ENCODE measurements around the gene PFKL.

Gene PFKL

DNA sequence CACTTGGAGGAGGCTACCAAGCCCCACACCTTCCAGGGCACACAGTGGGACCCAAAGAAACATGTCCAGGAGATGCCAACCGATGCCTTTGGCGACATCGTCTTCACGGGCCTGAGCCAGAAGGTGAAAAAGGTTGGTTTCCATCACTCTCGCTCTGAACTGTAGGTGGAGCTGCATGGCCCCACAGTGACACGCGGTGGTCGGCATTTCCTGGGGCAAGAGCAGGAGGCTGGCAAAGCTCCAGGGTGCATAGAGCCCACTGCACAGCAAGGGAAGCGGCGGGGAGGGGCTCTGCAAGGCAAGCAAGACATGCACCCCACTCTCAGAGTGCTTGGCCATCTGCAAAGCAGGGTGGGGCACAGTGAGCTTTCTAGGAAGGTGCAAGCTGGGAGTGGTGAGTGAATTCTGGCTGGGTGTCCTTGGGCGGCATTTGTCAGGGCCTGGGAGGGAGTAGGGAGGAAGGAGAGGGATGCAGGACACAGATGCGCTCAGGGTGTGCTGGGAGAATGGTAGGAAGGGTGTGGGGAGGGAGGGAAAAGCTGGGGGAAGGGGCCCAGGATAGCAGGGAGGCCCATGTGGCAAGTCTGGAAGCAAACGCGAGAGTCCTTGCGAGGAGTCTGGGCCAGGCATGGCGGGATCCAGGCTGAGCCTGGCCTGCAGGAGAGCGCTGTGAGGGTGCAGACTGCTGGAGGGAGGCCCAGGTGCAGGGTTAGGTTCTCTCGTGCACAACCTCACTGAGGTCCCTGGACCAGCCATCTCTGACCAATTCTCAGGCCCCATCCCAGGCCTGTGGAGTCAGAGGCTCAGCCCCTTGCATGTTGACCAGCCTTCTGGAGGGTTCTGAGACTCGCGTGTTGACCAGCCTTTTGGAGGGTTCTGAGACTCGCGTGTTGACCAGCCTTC, 64.5 kb downstream of the PFKL start:
- TF ChIP-seq, protein P1, sequence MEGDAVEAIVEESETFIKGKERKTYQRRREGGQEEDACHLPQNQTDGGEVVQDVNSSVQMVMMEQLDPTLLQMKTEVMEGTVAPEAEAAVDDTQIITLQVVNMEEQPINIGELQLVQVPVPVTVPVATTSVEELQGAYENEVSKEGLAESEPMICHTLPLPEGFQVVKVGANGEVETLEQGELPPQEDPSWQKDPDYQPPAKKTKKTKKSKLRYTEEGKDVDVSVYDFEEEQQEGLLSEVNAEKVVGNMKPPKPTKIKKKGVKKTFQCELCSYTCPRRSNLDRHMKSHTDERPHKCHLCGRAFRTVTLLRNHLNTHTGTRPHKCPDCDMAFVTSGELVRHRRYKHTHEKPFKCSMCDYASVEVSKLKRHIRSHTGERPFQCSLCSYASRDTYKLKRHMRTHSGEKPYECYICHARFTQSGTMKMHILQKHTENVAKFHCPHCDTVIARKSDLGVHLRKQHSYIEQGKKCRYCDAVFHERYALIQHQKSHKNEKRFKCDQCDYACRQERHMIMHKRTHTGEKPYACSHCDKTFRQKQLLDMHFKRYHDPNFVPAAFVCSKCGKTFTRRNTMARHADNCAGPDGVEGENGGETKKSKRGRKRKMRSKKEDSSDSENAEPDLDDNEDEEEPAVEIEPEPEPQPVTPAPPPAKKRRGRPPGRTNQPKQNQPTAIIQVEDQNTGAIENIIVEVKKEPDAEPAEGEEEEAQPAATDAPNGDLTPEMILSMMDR (conservative IDR thresholded peaks at IDR 0.05; ENCODE audit: low read length), result no peak
- no peak overlapping the region for H3K4me3 ChIP-seq (ENCODE audit: low read length)
- DNase-seq (ENCODE audit: low read depth), result no peak

DNA sequence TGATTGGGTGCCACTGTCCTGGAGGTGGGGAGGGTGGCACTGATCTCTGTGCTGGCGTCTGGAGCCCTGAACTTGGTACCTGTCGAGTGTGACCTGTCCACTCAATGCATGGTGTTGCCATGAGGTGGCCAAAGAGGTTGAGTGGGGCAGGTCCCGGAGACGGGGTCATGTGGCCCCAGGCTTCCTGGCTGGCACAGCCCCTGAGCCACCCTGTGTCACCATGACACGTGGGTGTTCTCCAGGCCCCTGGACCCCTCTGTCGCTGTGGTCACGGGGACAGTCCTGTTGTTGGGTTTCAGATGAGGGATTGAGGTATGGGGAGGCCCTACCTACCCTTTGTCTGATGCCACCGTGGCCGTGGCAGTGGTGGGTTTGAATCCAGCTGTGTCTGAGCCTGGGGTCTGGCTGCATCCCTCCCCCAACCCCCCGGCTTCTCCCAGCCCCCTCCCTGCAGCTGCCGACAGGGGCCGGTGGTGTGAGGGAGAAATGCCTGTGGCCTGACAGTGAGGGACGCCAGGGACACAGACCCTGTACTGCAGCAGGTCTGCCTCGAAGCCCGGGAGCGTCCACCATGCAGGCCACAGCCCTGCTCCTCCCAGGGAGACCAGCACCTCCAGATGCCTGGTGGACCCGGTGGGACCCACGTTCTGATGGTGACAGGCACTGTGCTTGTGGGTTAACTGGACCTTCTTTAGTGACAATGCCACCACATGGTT, 65.6 kb downstream of the PFKL start:
- TF ChIP-seq, protein P1 (conservative IDR thresholded peaks at IDR 0.05; ENCODE audit: low read length), result no peak

DNA sequence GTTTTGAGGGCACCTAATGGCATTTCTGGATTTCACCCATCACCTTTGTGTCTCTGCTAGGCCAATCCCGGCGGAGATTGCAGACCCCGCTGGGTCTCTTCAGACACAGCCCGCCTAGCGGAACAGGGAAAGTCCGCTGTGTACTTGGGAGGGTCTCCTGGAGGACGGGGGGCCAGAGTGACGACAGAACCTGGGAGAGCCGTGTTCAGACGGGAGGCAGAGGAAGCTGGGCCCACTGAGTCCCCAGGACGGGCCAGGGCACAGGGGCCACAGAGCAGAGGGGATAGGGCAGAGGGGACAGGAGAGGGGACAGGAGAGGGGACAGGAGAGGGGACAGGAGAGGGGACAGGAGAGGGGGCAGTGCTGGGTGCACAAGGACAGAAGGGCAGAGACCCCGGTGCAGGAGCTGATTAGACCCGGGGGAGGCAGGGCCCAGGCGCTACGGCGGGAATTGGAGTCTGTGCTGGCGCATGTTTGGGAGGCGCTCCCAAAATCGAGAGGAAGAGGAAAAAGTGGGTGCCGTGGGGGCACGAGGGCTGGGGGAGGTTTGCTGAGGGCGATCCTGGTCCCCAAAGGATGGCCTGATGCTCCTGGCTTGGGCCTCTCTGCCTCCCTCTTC, 66.2 kb downstream of the PFKL start:
- TF ChIP-seq, protein P1 (conservative IDR thresholded peaks at IDR 0.05; ENCODE audit: low read length), result no peak
- DNase-seq (ENCODE audit: low read depth), result no peak
- H3K4me3 ChIP-seq (ENCODE audit: low read length), result no peak overlapping the region

More for the DNA sequence above, 65.6 kb downstream of the PFKL start:
- no peak overlapping the region for H3K4me3 ChIP-seq (ENCODE audit: low read length)
- DNase-seq (ENCODE audit: low read depth), result no peak

DNA sequence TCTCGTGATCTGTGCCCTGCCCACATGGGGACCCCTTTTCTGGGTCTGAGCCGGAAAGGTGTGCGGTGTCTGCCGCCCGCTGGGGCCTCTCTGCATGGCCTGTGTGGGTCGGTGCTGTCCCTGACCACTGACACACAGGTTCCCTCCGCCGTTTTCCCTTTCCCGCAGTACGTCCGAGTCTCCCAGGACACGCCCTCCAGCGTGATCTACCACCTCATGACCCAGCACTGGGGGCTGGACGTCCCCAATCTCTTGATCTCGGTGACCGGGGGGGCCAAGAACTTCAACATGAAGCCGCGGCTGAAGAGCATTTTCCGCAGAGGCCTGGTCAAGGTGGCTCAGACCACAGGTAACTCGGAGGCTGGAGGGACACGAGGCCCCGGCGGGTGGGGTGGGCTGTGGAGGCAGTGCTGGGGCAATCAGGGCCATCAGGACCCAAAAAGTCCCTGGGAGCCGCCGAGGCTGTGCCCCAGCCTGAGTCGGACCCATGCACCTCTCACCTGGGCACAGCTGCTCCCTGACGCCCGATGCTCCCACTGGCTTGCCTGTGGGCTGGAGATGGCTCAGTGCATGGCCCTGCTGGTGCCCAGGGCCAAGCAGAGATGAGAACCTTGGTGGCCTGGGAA, 66.8 kb downstream of the PFKL start:
- TF ChIP-seq, protein P1 (conservative IDR thresholded peaks at IDR 0.05; ENCODE audit: low read length), result no peak
- H3K4me3 ChIP-seq (ENCODE audit: low read length), result no peak overlapping the region
- DNase-seq (ENCODE audit: low read depth), result no peak

- DNase-seq (ENCODE audit: low read depth), result no peak
- H3K4me3 ChIP-seq (ENCODE audit: low read length), result no peak overlapping the region
- TF ChIP-seq, protein P1 (conservative IDR thresholded peaks at IDR 0.05; ENCODE audit: low read length), result no peak
Measured at GRCh38 chr21:44368711-44369446, 69.0 kb downstream of the PFKL start.

- TF ChIP-seq, protein P1 (conservative IDR thresholded peaks at IDR 0.05; ENCODE audit: low read length), result no peak
- peak; percentile 45 for DNase-seq (ENCODE audit: low read depth)
- H3K4me3 ChIP-seq (ENCODE audit: low read length), result no peak overlapping the region
Measured at GRCh38 chr21:44370027-44370735, 70.3 kb downstream of the PFKL start.

All from AG10803 (cell line).